ENCODE data around the gene SPATA13. TPM values are rescaled to one million over a fixed set of nuclear protein-coding genes. Genes with fewer than 3 reads are reported as not detected.

The SPATA13 gene
- total RNA-seq, 1 experiment from 2014 or later = 28.7 TPM

GRCh38 chr13:24134231-24134630 is 26.3 kb upstream of the SPATA13 start:
- H4K20me1 ChIP-seq (ENCODE audit: insufficient read depth) = no peaks in the 10 kb centered on the region
- no peaks in the 10 kb centered on the region for H3K27me3 ChIP-seq (ENCODE audit: insufficient read depth, low read depth)
- no peaks in the 10 kb centered on the region; the same call in 1 of the 2 replicates for H3K9me3 ChIP-seq (ENCODE audit: insufficient read depth, low read depth)
- no peaks in the 10 kb centered on the region for H3F3A ChIP-seq (ENCODE audit: insufficient read depth, low read depth)
- ChIA-PET CTCF (no interaction called here), POLR2A (ENCODE audit: unreplicated experiment) (no interaction called here)
- no TSS peak for BruUV-seq (replicated peaks)
- H3K4me3 ChIP-seq = no peak overlapping the region
- H2AFZ ChIP-seq = no peak overlapping the region
- no peak overlapping the region for H3K4me2 ChIP-seq
- DNase-seq = no peak
- peaks cover 1% of the 10 kb centered on the region; the same call in 1 of the 2 replicates for H3K4me1 ChIP-seq (replicated peaks; ENCODE audit: insufficient read depth)
- H3K9me2 ChIP-seq (ENCODE audit: insufficient read depth) = no peaks in the 10 kb centered on the region
- TF ChIP-seq EZH2 (IDR thresholded peaks at IDR 0.05; ENCODE audit: low read depth) = no peak
- TF ChIP-seq, protein P1, sequence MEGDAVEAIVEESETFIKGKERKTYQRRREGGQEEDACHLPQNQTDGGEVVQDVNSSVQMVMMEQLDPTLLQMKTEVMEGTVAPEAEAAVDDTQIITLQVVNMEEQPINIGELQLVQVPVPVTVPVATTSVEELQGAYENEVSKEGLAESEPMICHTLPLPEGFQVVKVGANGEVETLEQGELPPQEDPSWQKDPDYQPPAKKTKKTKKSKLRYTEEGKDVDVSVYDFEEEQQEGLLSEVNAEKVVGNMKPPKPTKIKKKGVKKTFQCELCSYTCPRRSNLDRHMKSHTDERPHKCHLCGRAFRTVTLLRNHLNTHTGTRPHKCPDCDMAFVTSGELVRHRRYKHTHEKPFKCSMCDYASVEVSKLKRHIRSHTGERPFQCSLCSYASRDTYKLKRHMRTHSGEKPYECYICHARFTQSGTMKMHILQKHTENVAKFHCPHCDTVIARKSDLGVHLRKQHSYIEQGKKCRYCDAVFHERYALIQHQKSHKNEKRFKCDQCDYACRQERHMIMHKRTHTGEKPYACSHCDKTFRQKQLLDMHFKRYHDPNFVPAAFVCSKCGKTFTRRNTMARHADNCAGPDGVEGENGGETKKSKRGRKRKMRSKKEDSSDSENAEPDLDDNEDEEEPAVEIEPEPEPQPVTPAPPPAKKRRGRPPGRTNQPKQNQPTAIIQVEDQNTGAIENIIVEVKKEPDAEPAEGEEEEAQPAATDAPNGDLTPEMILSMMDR (conservative IDR thresholded peaks at IDR 0.05) = no peak
- intact Hi-C loops (cut with micrococcal nuclease; ENCODE audit: unreplicated experiment) = no loop called here
- no peaks in the 10 kb centered on the region for H3K79me2 ChIP-seq (ENCODE audit: low read depth)
- no peaks in the 10 kb centered on the region for H3K36me3 ChIP-seq (ENCODE audit: low read depth)
- no peak overlapping the region for H3K27ac ChIP-seq

DNA sequence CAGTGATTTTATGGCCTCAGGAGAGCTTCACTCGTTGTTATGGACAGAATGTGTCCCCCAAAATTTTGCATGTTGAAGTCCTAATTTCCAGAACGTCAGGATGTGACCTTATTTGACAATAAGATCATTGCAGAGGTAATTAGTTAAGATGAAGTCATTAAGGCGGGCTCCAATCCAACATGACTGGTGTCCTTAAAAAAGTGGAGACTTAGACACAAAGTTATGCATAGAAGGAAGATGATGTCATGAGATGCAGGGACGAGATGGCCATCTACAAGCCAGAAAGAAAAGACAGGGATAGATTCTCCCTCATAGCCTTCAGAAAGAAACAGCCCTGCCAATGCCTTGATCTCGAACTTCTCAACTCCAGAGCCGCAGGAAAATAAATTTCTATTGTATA is 25.8 kb upstream of the SPATA13 start:
- POLR2A ChIA-PET (ENCODE audit: unreplicated experiment) = no interaction called here
- no peak overlapping the region for H3K27ac ChIP-seq
- no peaks in the 10 kb centered on the region for H3K9me2 ChIP-seq (ENCODE audit: insufficient read depth)
- no peak overlapping the region for H3K4me2 ChIP-seq
- no peaks in the 10 kb centered on the region; the same call in 1 of the 2 replicates for H3K9me3 ChIP-seq (ENCODE audit: insufficient read depth, low read depth)
- no peak for DNase-seq
- no peaks in the 10 kb centered on the region for H3K36me3 ChIP-seq (ENCODE audit: low read depth)
- H4K20me1 ChIP-seq (ENCODE audit: insufficient read depth) = no peaks in the 10 kb centered on the region
- no TSS peak for BruUV-seq (replicated peaks)
- intact Hi-C loops (cut with micrococcal nuclease; ENCODE audit: unreplicated experiment) = no loop called here
- H3K4me1 ChIP-seq (replicated peaks; ENCODE audit: insufficient read depth) = no peaks in the 10 kb centered on the region; the same call in 1 of the 2 replicates
- H3F3A ChIP-seq (ENCODE audit: insufficient read depth, low read depth) = no peaks in the 10 kb centered on the region
- CTCF ChIA-PET = no interaction called here
- H3K79me2 ChIP-seq (ENCODE audit: low read depth) = no peaks in the 10 kb centered on the region
- no peak overlapping the region for H2AFZ ChIP-seq
- H3K4me3 ChIP-seq = no peak overlapping the region
- no peaks in the 10 kb centered on the region for H3K27me3 ChIP-seq (ENCODE audit: insufficient read depth, low read depth)
- no peak for TF ChIP-seq EZH2 (IDR thresholded peaks at IDR 0.05; ENCODE audit: low read depth)
- TF ChIP-seq, protein P1 (conservative IDR thresholded peaks at IDR 0.05) = no peak

- POLR2A ChIA-PET (ENCODE audit: unreplicated experiment) = no interaction called here
- BruUV-seq (replicated peaks) = no TSS peak
Measured at GRCh38 chr13:24135674-24136300, 24.7 kb upstream of the SPATA13 start.

More at GRCh38 chr13:24135674-24136300, 24.7 kb upstream of the SPATA13 start:
- no peaks in the 10 kb centered on the region for H3K27me3 ChIP-seq (ENCODE audit: insufficient read depth, low read depth)
- no peaks in the 10 kb centered on the region for H3F3A ChIP-seq (ENCODE audit: insufficient read depth, low read depth)
- H3K9me3 ChIP-seq (ENCODE audit: insufficient read depth, low read depth) = no peaks in the 10 kb centered on the region; the same call in 1 of the 2 replicates
- no peak for DNase-seq
- H3K79me2 ChIP-seq (ENCODE audit: low read depth) = no peaks in the 10 kb centered on the region
- intact Hi-C loops (cut with micrococcal nuclease; ENCODE audit: unreplicated experiment) = no loop called here
- no peaks in the 10 kb centered on the region for H4K20me1 ChIP-seq (ENCODE audit: insufficient read depth)
- no peak overlapping the region for H3K4me3 ChIP-seq
- no peak overlapping the region for H3K4me2 ChIP-seq
- no peaks in the 10 kb centered on the region for H3K36me3 ChIP-seq (ENCODE audit: low read depth)
- no peak overlapping the region for H3K27ac ChIP-seq
- H3K9me2 ChIP-seq (ENCODE audit: insufficient read depth) = no peaks in the 10 kb centered on the region
- TF ChIP-seq, protein P1 (conservative IDR thresholded peaks at IDR 0.05) = no peak
- TF ChIP-seq EZH2 (IDR thresholded peaks at IDR 0.05; ENCODE audit: low read depth) = no peak
- no peaks in the 10 kb centered on the region; the same call in 1 of the 2 replicates for H3K4me1 ChIP-seq (replicated peaks; ENCODE audit: insufficient read depth)
- CTCF ChIA-PET = no interaction called here
- H2AFZ ChIP-seq = 0 out of 2 replicates have a peak overlapping the region, but pooled peaks have one; percentile 20

Data from PC-9 (cell line).